Dedifferentiated amniotic fluid mesenchymal stem cell (primary cell): ENCODE measurements around the gene ILDR1.

Experiments used
- DNase-seq: peaks from one replicate; pipeline ENCODE4 v3.0.0-alpha.2; 2016; ENCODE audit errors: extremely low spot score

The ILDR1 gene

GRCh38 chr3:121992601-121993560 is 29.2 kb downstream of the ILDR1 start:
- no peak for DNase-seq

DNA sequence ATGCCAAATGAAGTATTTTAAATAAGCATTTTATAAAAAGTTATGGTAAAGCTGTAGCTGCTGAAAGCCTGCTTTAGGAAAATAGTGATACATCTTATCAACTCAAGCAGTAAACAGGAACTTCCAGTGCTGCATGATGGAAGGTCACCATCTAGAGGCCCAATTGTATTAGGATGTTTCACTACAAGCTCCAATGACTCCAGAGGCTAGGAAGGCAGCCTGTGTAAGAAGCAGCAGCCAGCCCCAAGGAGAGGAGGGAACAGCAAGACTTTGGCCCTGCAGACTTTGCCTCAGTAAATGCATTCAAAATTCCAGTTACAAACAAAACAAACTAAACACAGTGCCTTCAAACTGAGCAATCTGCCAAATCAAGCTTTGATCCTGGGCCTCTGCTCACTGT is 32.1 kb downstream of the ILDR1 start:
- no peak for DNase-seq

DNA sequence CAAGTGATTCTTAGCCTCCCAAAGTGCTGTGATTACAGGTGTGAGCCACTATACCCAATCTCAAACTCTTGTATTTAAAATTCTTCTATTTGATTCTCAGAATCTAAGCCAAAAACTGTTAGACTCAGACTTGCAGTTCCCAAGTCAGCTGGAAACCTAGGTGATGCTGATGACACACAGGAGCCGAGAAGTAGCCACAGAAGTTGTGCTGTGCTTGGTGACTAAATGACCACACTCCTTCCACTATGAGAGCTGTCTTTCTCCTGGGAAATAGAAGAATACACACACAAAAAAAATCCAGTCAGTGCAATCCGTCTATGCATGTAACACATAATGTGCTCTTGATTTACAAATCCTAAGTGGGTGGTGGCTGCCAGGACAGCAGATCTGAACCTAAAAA is 33.9 kb downstream of the ILDR1 start:
- no peak for DNase-seq

DNA sequence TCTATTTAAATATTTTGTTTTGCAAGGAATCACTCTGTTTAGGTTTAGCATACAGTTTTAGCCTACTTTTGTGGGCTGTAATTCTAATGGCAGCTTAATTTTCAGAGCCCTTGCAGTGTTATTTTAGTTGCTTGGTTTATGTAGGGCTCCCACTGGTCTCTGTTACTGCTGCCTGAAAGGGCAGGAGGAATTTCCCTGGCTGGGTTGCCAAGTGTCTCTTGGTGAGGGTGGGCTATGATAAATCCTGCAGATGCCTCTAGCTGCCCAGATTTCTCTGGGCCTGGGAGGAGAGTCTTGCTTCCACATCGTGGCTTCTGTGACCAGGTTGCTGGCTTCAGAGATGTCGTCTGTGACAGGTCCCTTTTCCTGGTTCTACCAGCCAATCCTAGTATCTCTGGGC is 36.2 kb downstream of the ILDR1 start:
- no peak for DNase-seq

DNA sequence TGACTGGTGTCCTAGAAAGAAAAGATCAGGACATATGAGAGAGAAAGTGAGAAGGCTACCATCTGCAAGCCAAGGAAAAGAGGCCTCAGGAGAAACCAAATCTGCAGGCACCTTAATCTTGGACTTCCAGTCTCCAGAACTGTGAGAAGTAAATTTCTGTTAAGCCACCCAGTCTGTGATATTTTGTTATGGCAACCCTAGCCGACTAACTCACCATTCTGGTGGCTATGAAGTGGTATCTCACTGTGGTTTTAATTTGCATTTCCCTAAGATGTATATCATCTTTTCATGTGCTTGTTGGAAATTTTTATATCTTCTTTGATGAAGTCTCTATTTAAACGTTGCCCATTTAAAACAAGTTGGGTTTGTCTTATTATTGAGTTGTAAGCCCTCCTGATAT is 40.6 kb downstream of the ILDR1 start:
- no peak for DNase-seq

- no peak for DNase-seq
Measured at GRCh38 chr3:121980450-121980796, 41.6 kb downstream of the ILDR1 start.

GRCh38 chr3:121979734-121980449 is 42.2 kb downstream of the ILDR1 start:
- DNase-seq, result no peak

- no peak for DNase-seq
Measured at GRCh38 chr3:121979246-121979645, 42.8 kb downstream of the ILDR1 start.

- no peak for DNase-seq
Measured at GRCh38 chr3:121976727-121977126, 45.3 kb downstream of the ILDR1 start.

DNA sequence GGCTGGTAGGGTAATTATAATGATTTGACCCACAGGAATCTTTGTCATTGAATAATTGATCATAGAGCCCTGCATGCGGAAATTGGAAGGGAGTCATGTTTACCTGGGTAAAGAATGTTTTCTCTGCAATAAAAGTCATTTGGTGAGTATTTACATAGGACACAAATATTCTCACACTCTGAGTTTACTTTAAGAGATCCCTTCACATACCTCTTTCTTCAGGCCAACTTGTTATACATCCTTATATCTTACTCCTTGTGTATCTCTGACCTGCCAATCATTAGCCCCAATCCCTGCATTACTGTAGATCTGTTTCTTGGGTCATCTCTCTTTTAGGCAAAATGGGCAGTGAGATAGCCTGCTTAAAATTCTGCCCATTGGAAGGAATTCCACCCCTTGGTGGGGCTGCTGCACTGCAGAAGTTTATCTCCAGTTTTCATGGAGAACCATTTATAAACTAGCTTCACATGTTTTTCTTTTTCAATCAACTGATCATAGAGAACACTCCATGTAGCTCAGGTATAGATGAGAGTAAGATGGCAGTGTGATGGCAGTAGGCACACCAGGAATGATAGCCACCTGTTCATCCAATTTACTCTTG is 46.2 kb downstream of the ILDR1 start:
- no peak for DNase-seq

- DNase-seq, result no peak
Measured at GRCh38 chr3:121974601-121975111, 47.4 kb downstream of the ILDR1 start.

GRCh38 chr3:121970047-121970446 is 52.0 kb downstream of the ILDR1 start:
- DNase-seq, result no peak

DNA sequence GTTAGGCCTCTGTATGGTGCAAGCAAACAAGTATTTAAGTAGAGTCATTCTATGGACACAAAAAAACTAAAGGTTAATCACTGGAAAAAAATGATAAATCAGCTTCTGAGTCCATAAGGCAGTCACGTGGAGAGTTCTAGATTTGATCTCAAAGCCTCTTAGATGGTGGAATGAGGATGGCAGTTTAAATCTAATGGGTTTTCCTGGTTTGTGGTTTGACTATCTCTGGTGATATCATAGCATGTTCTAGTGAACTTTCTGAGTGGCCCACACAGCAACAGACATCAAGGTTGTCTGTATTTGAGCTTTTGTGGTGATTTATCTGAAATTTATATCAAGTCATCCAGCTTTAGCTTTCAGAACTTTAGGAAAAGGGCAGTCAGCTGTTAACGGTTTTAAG is 52.4 kb downstream of the ILDR1 start:
- no peak for DNase-seq

DNA sequence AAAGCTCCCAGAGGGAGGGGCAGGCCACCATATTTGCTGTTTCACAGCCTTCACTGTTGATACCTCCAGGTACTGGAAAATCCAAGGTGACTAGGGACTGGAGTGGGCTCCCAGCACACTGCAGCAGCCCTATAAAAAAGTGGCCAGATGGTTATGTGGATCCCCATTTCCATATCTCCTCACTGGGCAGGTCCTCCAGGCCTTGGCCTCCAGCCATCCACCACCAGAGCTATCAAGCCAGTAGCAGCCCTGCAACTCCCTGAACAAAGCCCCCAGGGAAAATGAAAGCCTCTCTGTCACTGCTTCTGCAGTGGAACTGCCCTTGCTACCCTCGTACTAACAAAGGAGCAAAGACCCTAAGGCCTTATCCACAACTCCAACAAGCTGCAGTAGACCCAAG is 58.4 kb downstream of the ILDR1 start:
- no peak for DNase-seq

GRCh38 chr3:121962443-121962842 is 59.6 kb downstream of the ILDR1 start:
- no peak for DNase-seq

DNA sequence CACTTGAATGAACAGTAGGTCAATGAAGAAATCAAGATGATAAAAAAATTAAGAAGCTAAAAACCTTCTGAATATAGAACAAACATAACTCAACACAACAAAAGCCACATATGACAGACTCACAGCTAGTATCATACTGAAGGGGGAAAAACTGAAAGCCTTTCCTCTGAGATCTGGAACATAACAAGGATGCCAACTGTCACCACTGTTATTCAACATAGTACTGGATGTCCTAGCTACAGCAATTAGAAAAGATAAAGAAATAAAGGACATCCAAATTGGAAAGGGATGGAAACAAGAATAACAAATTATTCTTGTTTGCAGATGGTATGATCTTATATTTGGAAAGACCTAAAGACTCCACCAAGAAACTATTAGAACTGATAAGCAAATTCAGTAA is 60.8 kb downstream of the ILDR1 start:
- DNase-seq, result no peak

- DNase-seq, result no peak
Measured at GRCh38 chr3:121958801-121959200, 63.2 kb downstream of the ILDR1 start.

- no peak for DNase-seq
Measured at GRCh38 chr3:121957674-121958415, 64.2 kb downstream of the ILDR1 start.

GRCh38 chr3:121956363-121956762 is 65.7 kb downstream of the ILDR1 start:
- DNase-seq, result no peak

DNA sequence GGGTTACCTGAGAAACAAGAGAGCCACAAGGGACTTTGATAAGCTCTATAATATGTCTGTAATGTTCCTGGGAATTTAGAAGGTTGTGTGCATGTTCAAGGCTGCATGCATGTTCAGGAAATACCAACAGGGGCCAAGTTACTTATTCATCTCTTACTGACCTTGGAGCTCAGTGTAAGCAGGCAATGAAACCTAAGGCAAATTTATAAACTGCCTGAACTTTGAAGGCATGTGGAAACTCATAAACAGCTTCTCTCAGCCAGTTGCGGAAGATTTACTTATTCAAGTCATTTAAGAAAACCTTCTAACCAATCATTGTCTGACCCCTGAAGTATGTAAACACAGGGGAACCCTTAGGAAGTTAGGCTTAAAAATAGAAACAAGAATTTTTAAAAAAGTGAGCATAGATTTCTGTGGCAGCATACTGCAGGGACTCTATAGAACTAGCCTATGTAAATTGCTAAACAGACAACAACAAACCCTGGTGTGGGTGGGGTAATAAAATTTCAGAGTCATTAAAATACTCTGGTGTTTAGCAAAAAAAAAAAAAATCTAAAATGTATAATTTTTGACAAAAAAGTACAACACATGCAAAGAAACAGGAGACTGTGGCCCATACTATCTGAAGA is 70.6 kb downstream of the ILDR1 start:
- DNase-seq, result no peak

DNA sequence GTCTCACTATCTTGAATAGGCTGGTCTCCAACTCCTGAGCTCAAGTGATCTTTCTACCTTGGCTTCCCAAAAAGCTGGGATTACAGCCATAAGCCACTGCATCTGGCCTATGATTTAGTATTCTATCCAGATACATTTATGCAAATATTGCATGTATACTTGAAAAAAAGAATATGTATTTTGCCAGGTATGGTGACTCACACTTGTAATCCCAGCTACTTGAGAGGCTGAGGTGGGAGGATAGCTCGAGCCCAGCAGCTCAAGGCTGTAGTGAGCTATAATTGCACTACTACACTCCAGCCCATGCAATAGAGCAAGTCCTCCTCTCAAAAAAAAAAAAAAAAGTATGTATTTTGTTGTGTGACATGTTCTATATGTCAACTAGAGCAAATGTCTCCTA is 73.4 kb downstream of the ILDR1 start:
- DNase-seq, result no peak
